HEK293 (cell line): ENCODE data around the gene TNFSF12.

ENCODE experiments used
- GLI4 ChIP-seq: fragments of 450-650 bp; formaldehyde crosslinking; IDR thresholded peaks from 2 replicates; pipeline ENCODE4 v1.5.1; 2016; ENCODE audit warnings: missing biosample characterization, missing genetic modification characterization
- GLIS1 ChIP-seq: fragments of 450-650 bp; formaldehyde crosslinking; IDR thresholded peaks from 2 replicates; pipeline ENCODE4 v1.5.1; 2016; ENCODE audit warnings: missing biosample characterization, missing genetic modification characterization
- IKZF3 ChIP-seq: fragments of 450-650 bp; IDR thresholded peaks from 2 replicates; pipeline ENCODE4 v1.5.0; 2018; ENCODE audit warnings: missing biosample characterization, mild to moderate bottlenecking, missing genetic modification characterization, moderate library complexity
- KLF10 ChIP-seq: fragments of 450-650 bp; IDR thresholded peaks from 2 replicates; pipeline ENCODE4 v1.5.1; 2018; ENCODE audit warnings: missing biosample characterization, mild to moderate bottlenecking, missing genetic modification characterization
- MEIS1 ChIP-seq: sonication (generic); formaldehyde crosslinking; IDR thresholded peaks from 2 replicates; pipeline ENCODE4 v1.8.1; 2022; ENCODE audit warnings: missing genetic modification reagents, mild to moderate bottlenecking, borderline replicate concordance
- RBAK ChIP-seq: fragments of 450-650 bp; formaldehyde crosslinking; IDR thresholded peaks from 2 replicates; pipeline ENCODE4 v1.5.1; 2016; ENCODE audit warnings: missing biosample characterization, missing genetic modification characterization
- SP7 ChIP-seq: fragments of 450-650 bp; formaldehyde crosslinking; IDR thresholded peaks from 2 replicates; pipeline ENCODE4 v1.5.1; 2016; ENCODE audit warnings: missing biosample characterization, missing genetic modification characterization
- ZBTB1 ChIP-seq: fragments of 450-650 bp; formaldehyde crosslinking; IDR thresholded peaks from 2 replicates; pipeline ENCODE4 v1.5.1; 2016; ENCODE audit warnings: missing biosample characterization, missing genetic modification characterization
- ZBTB20 ChIP-seq: fragments of 450-650 bp; formaldehyde crosslinking; IDR thresholded peaks from 2 replicates; pipeline ENCODE4 v1.5.1; 2016; ENCODE audit warnings: missing biosample characterization, missing genetic modification characterization
- ZBTB48 ChIP-seq: fragments of 450-650 bp; formaldehyde crosslinking; IDR thresholded peaks from 2 replicates; pipeline ENCODE4 v1.5.1; 2016; ENCODE audit warnings: missing biosample characterization, missing genetic modification characterization
- ZNF140 ChIP-seq: fragments of 450-650 bp; formaldehyde crosslinking; IDR thresholded peaks from 2 replicates; pipeline ENCODE4 v1.5.1; 2016; ENCODE audit warnings: missing biosample characterization, missing genetic modification characterization
- ZNF324 ChIP-seq: fragments of 450-650 bp; formaldehyde crosslinking; IDR thresholded peaks from 2 replicates; pipeline ENCODE4 v1.5.1; 2016; ENCODE audit warnings: missing biosample characterization, missing genetic modification characterization
- ZNF335 ChIP-seq: fragments of 450-650 bp; formaldehyde crosslinking; conservative IDR thresholded peaks from 2 replicates; pipeline ENCODE4 v1.5.1; 2016; ENCODE audit warnings: missing biosample characterization, missing genetic modification characterization
- ZNF341 ChIP-seq: fragments of 450-650 bp; formaldehyde crosslinking; IDR thresholded peaks from 2 replicates; pipeline ENCODE4; 2016; ENCODE audit warnings: low read depth, missing biosample characterization, missing genetic modification characterization
- ZNF350 ChIP-seq: fragments of 450-650 bp; formaldehyde crosslinking; IDR thresholded peaks from 2 replicates; pipeline ENCODE4 v1.5.0; 2017; ENCODE audit warnings: missing biosample characterization, mild to moderate bottlenecking, missing genetic modification characterization
- ZNF433 ChIP-seq: fragments of 450-650 bp; formaldehyde crosslinking; IDR thresholded peaks from 2 replicates; pipeline ENCODE4 v1.5.1; 2016; ENCODE audit warnings: missing biosample characterization, missing genetic modification characterization, low read depth
- ZNF544 ChIP-seq: fragments of 450-650 bp; formaldehyde crosslinking; IDR thresholded peaks from 2 replicates; pipeline ENCODE4 v1.5.0; 2017; ENCODE audit warnings: missing biosample characterization, missing genetic modification characterization
- ZNF555 ChIP-seq: fragments of 450-650 bp; formaldehyde crosslinking; conservative IDR thresholded peaks from 2 replicates; pipeline ENCODE4 v1.5.1; 2017; ENCODE audit warnings: missing biosample characterization, mild to moderate bottlenecking, missing genetic modification characterization, inconsistent platforms
- ZNF558 ChIP-seq: fragments of 450-650 bp; formaldehyde crosslinking; IDR thresholded peaks from 2 replicates; pipeline ENCODE4 v1.5.1; 2016; ENCODE audit warnings: missing biosample characterization, missing genetic modification characterization
- ZNF560 ChIP-seq: fragments of 450-650 bp; formaldehyde crosslinking; IDR thresholded peaks from 2 replicates; pipeline ENCODE4 v1.5.1; 2017; ENCODE audit warnings: missing biosample characterization, missing genetic modification characterization, borderline replicate concordance
- ZNF610 ChIP-seq: fragments of 450-650 bp; formaldehyde crosslinking; IDR thresholded peaks from 2 replicates; pipeline ENCODE4 v1.5.1; 2016; ENCODE audit warnings: missing biosample characterization, missing genetic modification characterization, borderline replicate concordance
- ZNF777 ChIP-seq: fragments of 450-650 bp; formaldehyde crosslinking; IDR thresholded peaks from 2 replicates; pipeline ENCODE4 v1.5.1; 2017; ENCODE audit warnings: missing biosample characterization, missing genetic modification characterization, borderline replicate concordance
- ZSCAN16 ChIP-seq: fragments of 450-650 bp; formaldehyde crosslinking; IDR thresholded peaks from 2 replicates; pipeline ENCODE4 v1.5.1; 2016; ENCODE audit warnings: missing biosample characterization, missing genetic modification characterization
- ZSCAN30 ChIP-seq: fragments of 450-650 bp; IDR thresholded peaks from 2 replicates; pipeline ENCODE4 v1.5.1; 2018; ENCODE audit warnings: missing biosample characterization, mild to moderate bottlenecking, missing genetic modification characterization, moderate library complexity
- ZXDB ChIP-seq: fragments of 450-650 bp; formaldehyde crosslinking; IDR thresholded peaks from 2 replicates; pipeline ENCODE4 v1.5.1; 2016; ENCODE audit warnings: missing biosample characterization, missing genetic modification characterization
- TF ChIP-seq, protein P1 (sequence below): fragments of 450-650 bp; formaldehyde crosslinking; IDR thresholded peaks from 2 replicates; pipeline ENCODE4 v1.5.1; 2016; ENCODE audit warnings: missing biosample characterization, missing genetic modification characterization
- TF ChIP-seq, protein P2 (sequence below): fragments of 450-650 bp; formaldehyde crosslinking; IDR thresholded peaks from 2 replicates; pipeline ENCODE4 v1.5.1; 2016; ENCODE audit warnings: missing biosample characterization, missing genetic modification characterization
- TF ChIP-seq, protein P3 (sequence below): fragments of 450-650 bp; formaldehyde crosslinking; IDR thresholded peaks from 2 replicates; pipeline ENCODE4 v1.5.1; 2016; ENCODE audit warnings: missing biosample characterization, missing genetic modification characterization
- TF ChIP-seq, protein P4 (sequence below): fragments of 450-650 bp; formaldehyde crosslinking; IDR thresholded peaks from 2 replicates; pipeline ENCODE4 v1.5.1; 2016; ENCODE audit warnings: missing biosample characterization, missing genetic modification characterization, borderline replicate concordance
- TF ChIP-seq, protein P5 (sequence below): fragments of 450-650 bp; formaldehyde crosslinking; IDR thresholded peaks from 2 replicates; pipeline ENCODE4 v1.5.1; 2016; ENCODE audit warnings: missing biosample characterization, missing genetic modification characterization
- TF ChIP-seq, protein P6 (sequence below): fragments of 450-650 bp; formaldehyde crosslinking; IDR thresholded peaks from 2 replicates; pipeline ENCODE4 v1.5.1; 2016; ENCODE audit warnings: missing biosample characterization, missing genetic modification characterization

TNFSF12 gene

DNA sequence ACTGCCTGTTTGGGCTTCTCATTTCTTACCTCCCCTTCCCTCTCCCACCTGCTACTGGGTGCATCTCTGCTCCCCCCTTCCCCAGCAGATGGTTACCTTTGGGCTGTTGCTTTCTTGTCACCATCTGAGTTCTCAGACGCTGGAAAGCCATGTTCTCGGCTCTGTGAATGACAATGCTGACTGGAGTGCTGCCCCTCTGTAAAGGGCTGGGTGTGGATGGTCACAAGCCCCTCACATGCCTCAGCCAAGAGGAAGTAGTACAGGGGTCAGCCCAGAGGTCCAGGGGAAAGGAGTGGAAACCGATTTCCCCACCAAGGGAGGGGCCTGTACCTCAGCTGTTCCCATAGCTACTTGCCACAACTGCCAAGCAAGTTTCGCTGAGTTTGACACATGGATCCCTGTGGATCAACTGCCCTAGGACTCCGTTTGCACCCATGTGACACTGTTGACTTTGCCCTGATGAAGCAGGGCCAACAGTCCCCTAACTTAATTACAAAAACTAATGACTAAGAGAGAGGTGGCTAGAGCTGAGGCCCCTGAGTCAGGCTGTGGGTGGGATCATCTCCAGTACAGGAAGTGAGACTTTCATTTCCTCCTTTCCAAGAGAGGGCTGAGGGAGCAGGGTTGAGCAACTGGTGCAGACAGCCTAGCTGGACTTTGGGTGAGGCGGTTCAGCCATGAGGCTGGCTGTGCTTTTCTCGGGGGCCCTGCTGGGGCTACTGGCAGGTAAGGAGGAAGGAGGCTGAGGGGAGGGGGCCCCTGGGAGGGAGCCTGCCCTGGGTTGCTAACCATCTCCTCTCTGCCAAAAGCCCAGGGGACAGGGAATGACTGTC is 30.4 kb downstream of the TNFSF12 start, which contains the start of gene CD68 (continued):
- TF ChIP-seq, protein P1, sequence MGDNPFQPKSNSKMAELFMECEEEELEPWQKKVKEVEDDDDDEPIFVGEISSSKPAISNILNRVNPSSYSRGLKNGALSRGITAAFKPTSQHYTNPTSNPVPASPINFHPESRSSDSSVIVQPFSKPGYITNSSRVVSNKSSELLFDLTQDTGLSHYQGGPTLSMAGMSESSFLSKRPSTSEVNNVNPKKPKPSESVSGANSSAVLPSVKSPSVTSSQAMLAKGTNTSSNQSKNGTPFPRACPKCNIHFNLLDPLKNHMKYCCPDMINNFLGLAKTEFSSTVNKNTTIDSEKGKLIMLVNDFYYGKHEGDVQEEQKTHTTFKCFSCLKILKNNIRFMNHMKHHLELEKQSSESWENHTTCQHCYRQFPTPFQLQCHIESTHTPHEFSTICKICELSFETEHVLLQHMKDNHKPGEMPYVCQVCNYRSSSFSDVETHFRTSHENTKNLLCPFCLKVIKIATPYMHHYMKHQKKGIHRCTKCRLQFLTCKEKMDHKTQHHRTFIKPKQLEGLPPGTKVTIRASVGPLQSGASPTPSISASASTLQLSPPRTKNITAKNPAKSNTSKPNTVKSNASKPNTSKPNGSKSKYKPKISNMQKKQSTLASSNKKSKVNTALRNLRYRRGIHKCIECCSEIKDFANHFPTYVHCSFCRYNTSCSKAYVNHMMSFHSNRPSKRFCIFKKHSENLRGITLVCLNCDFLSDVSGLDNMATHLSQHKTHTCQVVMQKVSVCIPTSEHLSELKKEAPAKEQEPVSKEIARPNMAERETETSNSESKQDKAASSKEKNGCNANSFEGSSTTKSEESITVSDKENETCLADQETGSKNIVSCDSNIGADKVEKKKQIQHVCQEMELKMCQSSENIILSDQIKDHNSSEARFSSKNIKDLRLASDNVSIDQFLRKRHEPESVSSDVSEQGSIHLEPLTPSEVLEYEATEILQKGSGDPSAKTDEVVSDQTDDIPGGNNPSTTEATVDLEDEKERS (tag by site-specific recombination), result no peak
- no peak for TF ChIP-seq ZNF544 (tag by site-specific recombination)
- TF ChIP-seq ZBTB1, result no peak
- no peak for TF ChIP-seq MEIS1
- TF ChIP-seq ZNF140 (tag by site-specific recombination), result no peak
- TF ChIP-seq, protein P2, sequence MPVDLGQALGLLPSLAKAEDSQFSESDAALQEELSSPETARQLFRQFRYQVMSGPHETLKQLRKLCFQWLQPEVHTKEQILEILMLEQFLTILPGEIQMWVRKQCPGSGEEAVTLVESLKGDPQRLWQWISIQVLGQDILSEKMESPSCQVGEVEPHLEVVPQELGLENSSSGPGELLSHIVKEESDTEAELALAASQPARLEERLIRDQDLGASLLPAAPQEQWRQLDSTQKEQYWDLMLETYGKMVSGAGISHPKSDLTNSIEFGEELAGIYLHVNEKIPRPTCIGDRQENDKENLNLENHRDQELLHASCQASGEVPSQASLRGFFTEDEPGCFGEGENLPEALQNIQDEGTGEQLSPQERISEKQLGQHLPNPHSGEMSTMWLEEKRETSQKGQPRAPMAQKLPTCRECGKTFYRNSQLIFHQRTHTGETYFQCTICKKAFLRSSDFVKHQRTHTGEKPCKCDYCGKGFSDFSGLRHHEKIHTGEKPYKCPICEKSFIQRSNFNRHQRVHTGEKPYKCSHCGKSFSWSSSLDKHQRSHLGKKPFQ (tag by site-specific recombination), result no peak
- TF ChIP-seq ZSCAN30 (tag by site-specific recombination), result peak; percentile 46; the same call in 1 of the 2 replicates
- TF ChIP-seq ZXDB, result peak; percentile 62; the same call in 1 of the 2 replicates
- peak; percentile 94 for TF ChIP-seq GLIS1 (tag by site-specific recombination)
- peak; percentile 77 for TF ChIP-seq KLF10
- TF ChIP-seq, protein P3, sequence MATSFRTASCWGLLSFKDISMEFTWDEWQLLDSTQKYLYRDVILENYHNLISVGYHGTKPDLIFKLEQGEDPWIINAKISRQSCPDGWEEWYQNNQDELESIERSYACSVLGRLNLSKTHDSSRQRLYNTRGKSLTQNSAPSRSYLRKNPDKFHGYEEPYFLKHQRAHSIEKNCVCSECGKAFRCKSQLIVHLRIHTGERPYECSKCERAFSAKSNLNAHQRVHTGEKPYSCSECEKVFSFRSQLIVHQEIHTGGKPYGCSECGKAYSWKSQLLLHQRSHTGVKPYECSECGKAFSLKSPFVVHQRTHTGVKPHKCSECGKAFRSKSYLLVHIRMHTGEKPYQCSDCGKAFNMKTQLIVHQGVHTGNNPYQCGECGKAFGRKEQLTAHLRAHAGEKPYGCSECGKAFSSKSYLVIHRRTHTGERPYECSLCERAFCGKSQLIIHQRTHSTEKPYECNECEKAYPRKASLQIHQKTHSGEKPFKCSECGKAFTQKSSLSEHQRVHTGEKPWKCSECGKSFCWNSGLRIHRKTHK (tag by site-specific recombination), result no peak
- peak; percentile 75 for TF ChIP-seq SP7 (tag by site-specific recombination)
- TF ChIP-seq RBAK (tag by site-specific recombination), result no peak
- TF ChIP-seq ZNF350 (tag by site-specific recombination), result no peak
- no peak for TF ChIP-seq GLI4 (tag by site-specific recombination)
- TF ChIP-seq ZNF558 (tag by site-specific recombination), result no peak
- TF ChIP-seq ZBTB48 (tag by site-specific recombination), result peak; percentile 96
- peak; percentile 97 for TF ChIP-seq ZNF341 (tag by site-specific recombination)
- peak; percentile 84 for TF ChIP-seq IKZF3 (tag by site-specific recombination)
- no peak for TF ChIP-seq ZNF555 (tag by site-specific recombination)
- no peak for TF ChIP-seq ZSCAN16 (tag by site-specific recombination)
- TF ChIP-seq, protein P4, sequence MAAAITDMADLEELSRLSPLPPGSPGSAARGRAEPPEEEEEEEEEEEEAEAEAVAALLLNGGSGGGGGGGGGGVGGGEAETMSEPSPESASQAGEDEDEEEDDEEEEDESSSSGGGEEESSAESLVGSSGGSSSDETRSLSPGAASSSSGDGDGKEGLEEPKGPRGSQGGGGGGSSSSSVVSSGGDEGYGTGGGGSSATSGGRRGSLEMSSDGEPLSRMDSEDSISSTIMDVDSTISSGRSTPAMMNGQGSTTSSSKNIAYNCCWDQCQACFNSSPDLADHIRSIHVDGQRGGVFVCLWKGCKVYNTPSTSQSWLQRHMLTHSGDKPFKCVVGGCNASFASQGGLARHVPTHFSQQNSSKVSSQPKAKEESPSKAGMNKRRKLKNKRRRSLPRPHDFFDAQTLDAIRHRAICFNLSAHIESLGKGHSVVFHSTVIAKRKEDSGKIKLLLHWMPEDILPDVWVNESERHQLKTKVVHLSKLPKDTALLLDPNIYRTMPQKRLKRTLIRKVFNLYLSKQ (tag by site-specific recombination), result no peak
- TF ChIP-seq ZNF433 (tag by site-specific recombination), result no peak
- TF ChIP-seq, protein P5, sequence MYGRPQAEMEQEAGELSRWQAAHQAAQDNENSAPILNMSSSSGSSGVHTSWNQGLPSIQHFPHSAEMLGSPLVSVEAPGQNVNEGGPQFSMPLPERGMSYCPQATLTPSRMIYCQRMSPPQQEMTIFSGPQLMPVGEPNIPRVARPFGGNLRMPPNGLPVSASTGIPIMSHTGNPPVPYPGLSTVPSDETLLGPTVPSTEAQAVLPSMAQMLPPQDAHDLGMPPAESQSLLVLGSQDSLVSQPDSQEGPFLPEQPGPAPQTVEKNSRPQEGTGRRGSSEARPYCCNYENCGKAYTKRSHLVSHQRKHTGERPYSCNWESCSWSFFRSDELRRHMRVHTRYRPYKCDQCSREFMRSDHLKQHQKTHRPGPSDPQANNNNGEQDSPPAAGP, result 0 out of 2 replicates have a peak, but pooled peaks have one; percentile 78
- TF ChIP-seq ZNF610 (tag by site-specific recombination), result no peak
- peak; percentile 42; the same call in 1 of the 2 replicates for TF ChIP-seq ZNF335
- TF ChIP-seq, protein P6, sequence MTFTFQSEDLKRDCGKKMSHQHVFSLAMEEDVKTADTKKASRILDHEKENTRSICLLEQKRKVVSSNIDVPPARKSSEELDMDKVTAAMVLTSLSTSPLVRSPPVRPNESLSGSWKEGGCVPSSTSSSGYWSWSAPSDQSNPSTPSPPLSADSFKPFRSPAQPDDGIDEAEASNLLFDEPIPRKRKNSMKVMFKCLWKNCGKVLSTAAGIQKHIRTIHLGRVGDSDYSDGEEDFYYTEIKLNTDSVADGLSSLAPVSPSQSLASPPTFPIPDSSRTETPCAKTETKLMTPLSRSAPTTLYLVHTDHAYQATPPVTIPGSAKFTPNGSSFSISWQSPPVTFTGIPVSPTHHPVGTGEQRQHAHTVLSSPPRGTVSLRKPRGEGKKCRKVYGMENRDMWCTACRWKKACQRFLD, result no peak
- no peak for TF ChIP-seq ZNF324 (tag by site-specific recombination)
- peak; percentile 76; the same call in 1 of the 2 replicates for TF ChIP-seq ZBTB20 (tag by site-specific recombination)
- TF ChIP-seq ZNF560 (tag by site-specific recombination), result no peak
- no peak for TF ChIP-seq ZNF777 (tag by site-specific recombination)
